ENCODE data around the gene C19orf18. TPM values are rescaled to one million over a fixed set of nuclear protein-coding genes. Genes with fewer than 3 reads are reported as not detected.
"Not testable (repeated sequence)": the region's sequence is repeated elsewhere in the genome, so short reads cannot be mapped to it uniquely, and the experiment has no call there.

C19orf18 gene
- total and polyA plus RNA-seq, 7 donors = 0.66 to 1.5 (median 0.90) TPM; not detected in 2

DNA sequence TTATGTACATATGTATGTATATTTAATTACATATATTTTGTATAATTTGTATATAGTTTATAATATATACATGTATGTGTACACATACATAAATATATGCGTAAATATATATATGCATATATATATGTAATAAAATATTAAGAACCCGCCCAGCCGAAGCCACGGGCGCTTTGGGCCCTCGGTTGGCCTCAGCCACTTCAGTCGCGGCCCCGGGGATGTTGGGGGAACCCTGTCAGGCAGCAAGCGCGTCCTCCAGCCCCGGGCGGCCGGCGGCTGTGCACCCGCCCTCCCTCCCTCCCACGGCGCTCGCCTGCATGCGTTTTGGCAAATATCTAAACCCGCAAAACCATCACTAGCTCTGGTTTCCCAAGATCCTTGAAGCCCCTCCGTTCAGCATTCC is 36.2 kb upstream of the C19orf18 start:
- H3K4me3 ChIP-seq = peak overlapping the region in 1 of 4 donors; percentile 52
- peak overlapping the region in 2 of 4 donors; percentile 80 to 85 for H3K27ac ChIP-seq
- no peak for DNase-seq
- H3K9me3 ChIP-seq = peaks cover 8 to 47% (median 21%) of the 10 kb centered on the region in 4 donors
- TF ChIP-seq POLR2AphosphoS5 (IDR thresholded peaks at IDR 0.05) = no peak
- TF ChIP-seq, protein P1, sequence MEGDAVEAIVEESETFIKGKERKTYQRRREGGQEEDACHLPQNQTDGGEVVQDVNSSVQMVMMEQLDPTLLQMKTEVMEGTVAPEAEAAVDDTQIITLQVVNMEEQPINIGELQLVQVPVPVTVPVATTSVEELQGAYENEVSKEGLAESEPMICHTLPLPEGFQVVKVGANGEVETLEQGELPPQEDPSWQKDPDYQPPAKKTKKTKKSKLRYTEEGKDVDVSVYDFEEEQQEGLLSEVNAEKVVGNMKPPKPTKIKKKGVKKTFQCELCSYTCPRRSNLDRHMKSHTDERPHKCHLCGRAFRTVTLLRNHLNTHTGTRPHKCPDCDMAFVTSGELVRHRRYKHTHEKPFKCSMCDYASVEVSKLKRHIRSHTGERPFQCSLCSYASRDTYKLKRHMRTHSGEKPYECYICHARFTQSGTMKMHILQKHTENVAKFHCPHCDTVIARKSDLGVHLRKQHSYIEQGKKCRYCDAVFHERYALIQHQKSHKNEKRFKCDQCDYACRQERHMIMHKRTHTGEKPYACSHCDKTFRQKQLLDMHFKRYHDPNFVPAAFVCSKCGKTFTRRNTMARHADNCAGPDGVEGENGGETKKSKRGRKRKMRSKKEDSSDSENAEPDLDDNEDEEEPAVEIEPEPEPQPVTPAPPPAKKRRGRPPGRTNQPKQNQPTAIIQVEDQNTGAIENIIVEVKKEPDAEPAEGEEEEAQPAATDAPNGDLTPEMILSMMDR (IDR thresholded peaks at IDR 0.05) = no peak
- TF ChIP-seq EP300 (IDR thresholded peaks at IDR 0.05) = no peak
- TF ChIP-seq POLR2A (IDR thresholded peaks at IDR 0.05) = no peak
- no peaks in the 10 kb centered on the region for H3K27me3 ChIP-seq
- WGBS, 2 donors = 69 to 94% methylated on average over 22 of the region's 22 CpGs
- peaks cover 0 to 14% (median 0%) of the 10 kb centered on the region in 4 donors for H3K4me1 ChIP-seq
- intact Hi-C loops (cut with DNase I) = no loop called here
- peaks cover 0 to 19% (median 2%) of the 10 kb centered on the region in 4 donors for H3K36me3 ChIP-seq

DNA sequence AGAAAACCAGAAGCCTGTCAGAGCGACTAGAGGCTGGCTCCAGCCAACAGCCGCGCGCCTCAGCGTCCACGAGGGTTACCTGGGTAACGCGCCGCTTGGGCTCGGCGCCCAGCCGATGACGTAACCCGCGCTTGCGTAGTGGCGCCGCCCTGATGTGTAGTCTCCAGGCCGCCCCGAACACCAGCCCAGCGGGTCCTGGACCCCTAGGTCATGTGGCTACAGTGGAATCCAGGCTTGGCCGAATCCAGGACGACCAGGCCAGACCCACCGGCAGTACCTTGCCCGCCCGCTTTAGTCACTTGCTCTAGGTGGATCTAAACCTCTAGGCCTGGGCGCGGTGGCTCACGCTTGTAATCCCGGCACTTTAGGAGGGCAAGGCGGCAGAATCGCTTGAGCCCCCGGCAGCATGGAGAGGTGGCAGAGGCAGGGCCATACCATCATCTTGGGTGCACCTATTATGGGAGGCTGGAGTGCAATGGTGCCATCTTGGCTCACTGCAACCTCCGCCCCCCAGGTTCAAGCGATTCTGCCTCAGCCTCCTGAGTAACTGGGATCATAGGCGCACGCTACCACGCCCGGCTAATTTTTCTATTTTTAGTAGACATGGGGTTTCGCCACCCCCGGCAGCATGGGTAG is 35.5 kb upstream of the C19orf18 start:
- peak; percentile 89 for DNase-seq
- Histone ChIP-seq H3K4me3 (peak overlapping the region in 3 of 4 donors; percentile 27 to 52 (median 28)), H3K27me3 (no peaks in the 10 kb centered on the region), H3K4me1 (peaks cover 0 to 14% (median 0%) of the 10 kb centered on the region in 4 donors), H3K36me3 (peaks cover 0 to 26% (median 5%) of the 10 kb centered on the region in 4 donors), H3K27ac (peak overlapping the region; percentile 19 to 85 (median 58)), H3K9me3 (peaks cover 10 to 47% (median 22%) of the 10 kb centered on the region in 4 donors)
- intact Hi-C loops (cut with DNase I) = no loop called here
- 6 to 24% methylated on average over 41 of the region's 41 CpGs for WGBS, 2 donors
- TF ChIP-seq, protein P1 (IDR thresholded peaks at IDR 0.05) = no peak
- peak; percentile 19 to 78 (median 35) for TF ChIP-seq POLR2AphosphoS5 (IDR thresholded peaks at IDR 0.05)

GRCh38 chr19:58009301-58009665 is 34.9 kb upstream of the C19orf18 start:
- Histone ChIP-seq H3K4me1 (peaks cover 0 to 14% (median 0%) of the 10 kb centered on the region in 4 donors), H3K27ac (peak overlapping the region in 2 of 4 donors; percentile 80 to 85), H3K9me3 (peaks cover 13 to 50% (median 25%) of the 10 kb centered on the region in 4 donors), H3K27me3 (no peaks in the 10 kb centered on the region), H3K36me3 (peaks cover 0 to 31% (median 9%) of the 10 kb centered on the region in 4 donors), H3K4me3 (peak overlapping the region in 1 of 4 donors; percentile 52)
- intact Hi-C loops (cut with DNase I) = no loop called here
- no peak for DNase-seq
- 3 to 10% methylated on average over 21 of the region's 21 CpGs for WGBS, 2 donors
- no peak for TF ChIP-seq POLR2A (IDR thresholded peaks at IDR 0.05)

DNA sequence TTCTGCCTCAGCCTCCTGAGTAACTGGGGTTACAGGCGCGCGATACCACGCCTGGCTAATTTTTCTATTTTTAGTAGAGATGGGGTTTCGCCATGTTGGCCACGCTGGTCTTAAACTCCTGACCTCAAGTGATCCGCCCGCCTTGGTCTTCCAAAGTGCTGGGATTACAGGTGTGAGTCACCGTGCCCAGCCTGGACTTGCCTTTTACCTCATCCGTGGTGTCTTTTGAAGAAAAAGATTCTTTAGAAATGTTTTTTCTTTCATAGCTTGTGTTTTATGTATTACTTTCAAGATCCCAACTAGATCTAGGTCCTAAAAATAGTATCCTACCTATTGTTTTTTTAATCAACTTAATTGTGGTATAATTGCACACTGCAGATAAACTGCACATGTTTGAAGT is 34.5 kb upstream of the C19orf18 start:
- not testable (repeated sequence) for H3K4me3 ChIP-seq
- Histone ChIP-seq H3K27ac (peak overlapping the region in 2 of 4 donors; percentile 80 to 85), H3K4me1 (peaks cover 0 to 16% (median 2%) of the 10 kb centered on the region in 4 donors)

DNA sequence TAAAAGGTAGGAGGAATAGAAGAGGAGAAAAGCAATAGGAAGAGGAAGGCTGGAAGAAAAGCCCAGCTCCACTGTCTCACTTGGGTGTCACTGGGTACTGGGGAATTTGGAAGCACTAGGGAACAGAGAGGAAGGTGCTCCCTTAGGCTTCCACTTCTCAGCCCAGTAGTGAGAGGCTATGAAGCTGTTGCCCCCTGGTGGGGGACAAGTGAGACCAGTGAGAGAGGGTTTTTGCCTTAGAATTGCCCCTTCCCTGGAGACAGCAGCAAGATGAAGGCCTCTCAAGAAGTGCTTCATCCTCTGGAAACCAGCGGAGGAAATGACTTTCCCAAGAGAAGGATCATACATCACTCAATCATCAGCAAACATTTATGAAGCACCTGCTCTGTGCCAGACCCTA is 33.0 kb upstream of the C19orf18 start:
- Histone ChIP-seq H3K36me3 (peaks cover 0 to 33% (median 11%) of the 10 kb centered on the region in 4 donors), H3K4me1 (peaks cover 0 to 26% (median 13%) of the 10 kb centered on the region in 4 donors), H3K27ac (no peak overlapping the region), H3K27me3 (no peaks in the 10 kb centered on the region), H3K9me3 (peaks cover 15 to 49% (median 32%) of the 10 kb centered on the region in 4 donors), H3K4me3 (no peak overlapping the region)
- WGBS, 2 donors = 98 to 100% methylated on average over 1 of the region's 1 CpG
- TF ChIP-seq, protein P1 (IDR thresholded peaks at IDR 0.05) = no peak
- TF ChIP-seq POLR2AphosphoS5 (IDR thresholded peaks at IDR 0.05) (no peak), POLR2A (IDR thresholded peaks at IDR 0.05) (no peak), EP300 (IDR thresholded peaks at IDR 0.05) (no peak)
- no peak for DNase-seq
- intact Hi-C loops (cut with DNase I) = no loop called here

More for the DNA sequence above, 34.5 kb upstream of the C19orf18 start:
- DNase-seq; H3K27me3 ChIP-seq; intact Hi-C loops (cut with DNase I): not testable (repeated sequence)
- H3K36me3 ChIP-seq = peaks cover 0 to 33% (median 11%) of the 10 kb centered on the region in 4 donors
- WGBS, 2 donors = 44 to 61% methylated on average over 10 of the region's 10 CpGs
- peaks cover 15 to 54% (median 28%) of the 10 kb centered on the region in 4 donors for H3K9me3 ChIP-seq

All from sigmoid colon (tissue), 7 donors.